ENCODE measurements around the gene CD300LD. TPM values are rescaled to one million over a fixed set of nuclear protein-coding genes. Genes with fewer than 3 reads are reported as not detected.

Gene CD300LD
- total RNA-seq, 2 experiments from 2014 or later, result not detected

DNA sequence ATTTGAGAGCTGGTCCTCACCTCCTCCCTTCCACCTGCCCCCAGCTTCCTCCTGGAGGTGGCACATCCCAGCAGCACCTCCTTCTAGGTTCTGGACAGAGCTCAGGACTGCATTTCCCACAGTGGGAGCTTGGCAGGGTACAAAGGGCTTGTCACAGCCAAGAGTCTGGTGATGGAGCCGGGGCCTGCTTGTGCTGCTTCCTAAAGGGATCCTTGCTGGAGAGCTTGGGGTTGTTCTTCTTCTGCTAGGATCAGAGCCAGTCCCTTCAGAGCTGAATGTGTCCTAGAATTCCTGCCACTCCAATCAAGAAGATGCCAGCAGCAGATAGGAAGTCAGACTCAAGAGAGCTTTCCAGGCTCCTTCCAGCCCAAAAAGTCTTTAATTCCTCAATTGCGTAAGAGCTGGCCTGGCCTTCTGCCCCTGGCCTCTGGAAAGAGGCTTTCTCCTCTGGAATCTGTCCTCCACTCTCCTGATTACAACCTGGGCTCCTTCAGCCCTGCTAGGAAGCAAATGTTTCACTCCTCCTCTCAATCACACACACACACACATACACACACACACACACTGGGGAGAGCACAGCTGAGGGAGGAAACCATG is 27.1 kb upstream of the CD300LD start:
- intact Hi-C loops (cut with DNase I, micrococcal nuclease), result no loop called here
- H3K27ac ChIP-seq (ENCODE audit: low read depth in 1 of 2, low read length in 2 of 2), result no peak overlapping the region
- Mint-ChIP-seq H3K9me3 (no peaks in the 10 kb centered on the region), H3K36me3 (ENCODE audit: low read depth) (no peaks in the 10 kb centered on the region), H3K27ac (no peak overlapping the region), H3K27me3 (peaks cover 72% of the 10 kb centered on the region), H3K4me1 (ENCODE audit: low read depth) (no peaks in the 10 kb centered on the region), H3K4me3 (no peak overlapping the region)
- POLR2A ChIA-PET, result no interaction called here
- peaks cover 5 to 36% of the 10 kb centered on the region in 2 experiments for H3K27me3 ChIP-seq (ENCODE audit: control insufficient read depth in 1 of 2, insufficient read depth in 2 of 2, low read length in 2 of 2)
- H3K4me3 ChIP-seq (ENCODE audit: low read length), result no peak overlapping the region
- H3K36me3 ChIP-seq (ENCODE audit: insufficient read depth, low read length), result no peaks in the 10 kb centered on the region
- no peaks in the 10 kb centered on the region for H3K4me1 ChIP-seq (ENCODE audit: insufficient read depth, low read length)
- CTCF ChIA-PET, result no interaction called here
- ATAC-seq (ENCODE audit: poor library complexity) (no peak), DNase-seq (no peak)
- H3K9me3 ChIP-seq (ENCODE audit: control insufficient read depth in 1 of 2, insufficient read depth in 1 of 2, low read length in 2 of 2), result no peaks in the 10 kb centered on the region
- TF ChIP-seq, protein P1, sequence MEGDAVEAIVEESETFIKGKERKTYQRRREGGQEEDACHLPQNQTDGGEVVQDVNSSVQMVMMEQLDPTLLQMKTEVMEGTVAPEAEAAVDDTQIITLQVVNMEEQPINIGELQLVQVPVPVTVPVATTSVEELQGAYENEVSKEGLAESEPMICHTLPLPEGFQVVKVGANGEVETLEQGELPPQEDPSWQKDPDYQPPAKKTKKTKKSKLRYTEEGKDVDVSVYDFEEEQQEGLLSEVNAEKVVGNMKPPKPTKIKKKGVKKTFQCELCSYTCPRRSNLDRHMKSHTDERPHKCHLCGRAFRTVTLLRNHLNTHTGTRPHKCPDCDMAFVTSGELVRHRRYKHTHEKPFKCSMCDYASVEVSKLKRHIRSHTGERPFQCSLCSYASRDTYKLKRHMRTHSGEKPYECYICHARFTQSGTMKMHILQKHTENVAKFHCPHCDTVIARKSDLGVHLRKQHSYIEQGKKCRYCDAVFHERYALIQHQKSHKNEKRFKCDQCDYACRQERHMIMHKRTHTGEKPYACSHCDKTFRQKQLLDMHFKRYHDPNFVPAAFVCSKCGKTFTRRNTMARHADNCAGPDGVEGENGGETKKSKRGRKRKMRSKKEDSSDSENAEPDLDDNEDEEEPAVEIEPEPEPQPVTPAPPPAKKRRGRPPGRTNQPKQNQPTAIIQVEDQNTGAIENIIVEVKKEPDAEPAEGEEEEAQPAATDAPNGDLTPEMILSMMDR (IDR thresholded peaks at IDR 0.05), result no peak

DNA sequence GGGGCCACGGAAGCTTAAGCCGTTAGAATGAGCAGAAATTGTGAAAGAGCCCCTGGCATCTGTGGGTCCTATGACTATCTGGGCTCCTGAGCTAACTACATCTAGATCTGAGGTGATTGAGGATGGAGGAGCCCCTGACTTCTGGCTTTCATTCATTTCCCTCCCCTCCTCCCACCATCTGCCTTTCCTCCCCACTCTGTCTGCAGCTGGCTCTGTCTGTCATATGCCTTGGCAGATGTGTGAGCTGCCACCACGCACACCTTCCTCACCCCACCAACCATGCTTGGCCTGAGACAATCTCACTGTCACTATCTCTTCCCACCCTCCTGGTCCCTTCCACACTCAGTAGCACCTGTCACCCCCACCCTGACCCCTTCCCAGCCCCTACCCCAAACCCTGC is 26.4 kb upstream of the CD300LD start:
- no peaks in the 10 kb centered on the region for H3K36me3 ChIP-seq (ENCODE audit: insufficient read depth, low read length)
- H3K27ac ChIP-seq (ENCODE audit: low read depth in 1 of 2, low read length in 2 of 2), result no peak overlapping the region
- no peak overlapping the region for H3K4me3 ChIP-seq (ENCODE audit: low read length)
- no peaks in the 10 kb centered on the region for H3K9me3 Mint-ChIP-seq
- no peaks in the 10 kb centered on the region for H3K9me3 ChIP-seq (ENCODE audit: control insufficient read depth in 1 of 2, insufficient read depth in 1 of 2, low read length in 2 of 2)
- no peaks in the 10 kb centered on the region for H3K4me1 Mint-ChIP-seq (ENCODE audit: low read depth)
- peaks cover 65% of the 10 kb centered on the region for H3K27me3 Mint-ChIP-seq
- ChIA-PET CTCF (no interaction called here), POLR2A (no interaction called here)
- H3K4me3 Mint-ChIP-seq, result no peak overlapping the region
- DNase-seq (no peak), ATAC-seq (ENCODE audit: poor library complexity) (no peak)
- H3K4me1 ChIP-seq (ENCODE audit: insufficient read depth, low read length), result no peaks in the 10 kb centered on the region
- TF ChIP-seq, protein P1 (IDR thresholded peaks at IDR 0.05), result no peak
- intact Hi-C loops (cut with DNase I, micrococcal nuclease), result no loop called here
- no peaks in the 10 kb centered on the region for H3K36me3 Mint-ChIP-seq (ENCODE audit: low read depth)
- peaks cover 6 to 34% of the 10 kb centered on the region in 2 experiments for H3K27me3 ChIP-seq (ENCODE audit: control insufficient read depth in 1 of 2, insufficient read depth in 2 of 2, low read length in 2 of 2)
- no peak overlapping the region for H3K27ac Mint-ChIP-seq

DNA sequence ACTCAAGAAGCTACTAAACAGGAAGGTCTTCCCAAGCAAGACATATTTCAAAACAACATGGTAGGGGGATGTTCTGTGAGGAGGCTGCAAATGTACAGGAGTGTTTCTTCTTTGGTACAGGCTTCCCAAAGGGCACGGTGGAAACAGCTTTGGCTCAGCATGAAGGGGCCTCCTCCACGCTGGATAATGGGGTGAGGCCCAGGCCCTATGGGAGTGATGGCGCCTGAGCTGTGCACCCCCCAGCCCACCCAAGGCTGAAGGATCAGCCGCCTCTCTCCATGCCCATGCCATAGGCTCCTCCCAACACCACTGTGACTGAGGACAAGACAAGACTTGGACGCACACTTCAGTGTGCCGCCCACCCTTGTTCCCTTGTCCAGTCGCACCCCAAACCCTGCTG is 24.6 kb upstream of the CD300LD start:
- Mint-ChIP-seq H3K4me3 (no peak overlapping the region), H3K36me3 (ENCODE audit: low read depth) (no peaks in the 10 kb centered on the region), H3K27me3 (peaks cover 49% of the 10 kb centered on the region), H3K9me3 (no peaks in the 10 kb centered on the region), H3K4me1 (ENCODE audit: low read depth) (no peaks in the 10 kb centered on the region), H3K27ac (no peak overlapping the region)
- ChIA-PET POLR2A (no interaction called here), CTCF (no interaction called here)
- Histone ChIP-seq H3K4me3 (ENCODE audit: low read length) (no peak overlapping the region), H3K4me1 (ENCODE audit: insufficient read depth, low read length) (peaks cover 5% of the 10 kb centered on the region), H3K27ac (ENCODE audit: low read depth in 1 of 2, low read length in 2 of 2) (no peak overlapping the region), H3K27me3 (ENCODE audit: control insufficient read depth in 1 of 2, insufficient read depth in 2 of 2, low read length in 2 of 2) (peaks cover 9 to 36% of the 10 kb centered on the region in 2 experiments), H3K36me3 (ENCODE audit: insufficient read depth, low read length) (no peaks in the 10 kb centered on the region), H3K9me3 (ENCODE audit: control insufficient read depth in 1 of 2, insufficient read depth in 1 of 2, low read length in 2 of 2) (no peaks in the 10 kb centered on the region)
- intact Hi-C loops (cut with DNase I, micrococcal nuclease), result no loop called here
- TF ChIP-seq, protein P1 (IDR thresholded peaks at IDR 0.05), result no peak
- no peak for DNase-seq
- no peak for ATAC-seq (ENCODE audit: poor library complexity)

Data from CD4-positive, alpha-beta T cell (primary cell).